NCI-H146 treated with DMSO at 0.1 percent for 48 hours (cell line): ENCODE data around the gene STK17B.

ENCODE experiments used
- DNase-seq: peaks from one replicate; lab custom pipeline; 2025; ENCODE audit not compliant: unreplicated experiment; lab: John Stamatoyannopoulos, UW

STK17B gene

DNA sequence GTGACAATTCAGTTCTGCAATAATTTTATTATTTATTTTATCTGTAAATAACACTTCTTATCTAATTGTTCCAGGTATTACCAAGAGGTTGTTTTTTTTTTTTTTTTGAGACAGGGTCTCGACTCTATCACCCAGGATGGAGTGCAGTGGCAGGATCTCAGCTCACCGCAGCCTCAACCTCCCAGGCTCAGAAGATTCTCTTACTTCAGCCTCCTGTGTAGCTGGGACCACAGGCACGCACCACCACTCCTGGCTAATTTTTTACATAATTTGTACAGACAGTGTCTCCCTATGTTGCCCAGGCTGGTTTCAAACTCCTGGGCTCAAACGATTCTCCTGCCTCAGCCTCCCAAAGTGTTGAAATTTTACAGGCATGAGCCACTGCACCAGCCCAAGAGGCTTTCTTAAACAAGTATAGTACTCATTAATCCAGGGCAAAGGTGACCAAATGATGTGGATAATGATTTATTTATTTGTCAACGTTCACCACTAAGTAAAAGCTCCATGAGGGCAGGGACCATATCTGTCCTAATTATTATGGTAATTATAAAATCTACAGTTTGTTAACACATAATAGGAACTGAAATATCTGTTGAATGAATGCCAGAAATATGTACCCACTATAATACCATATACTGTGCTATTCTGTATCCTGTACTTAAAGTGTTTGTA is 12.0 kb downstream of the STK17B start:
- DNase-seq = no peak

DNA sequence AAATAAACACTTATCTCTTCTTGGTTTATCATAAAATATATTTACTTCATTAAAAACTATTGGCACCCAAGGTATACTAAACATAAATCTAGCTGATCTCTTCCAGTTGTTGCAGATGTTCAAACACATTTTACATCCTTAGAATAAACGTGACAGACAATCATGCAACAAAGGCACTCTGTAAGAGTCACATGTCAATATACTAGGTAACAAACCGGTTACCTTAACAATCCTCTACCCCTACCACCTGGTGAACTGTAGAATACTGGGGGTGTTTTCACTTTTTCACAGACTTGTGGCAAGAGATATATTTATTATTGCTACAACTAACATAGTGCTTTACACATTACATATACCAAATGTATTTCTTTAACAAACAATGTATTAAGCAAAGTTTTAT is 15.8 kb downstream of the STK17B start:
- no peak for DNase-seq

DNA sequence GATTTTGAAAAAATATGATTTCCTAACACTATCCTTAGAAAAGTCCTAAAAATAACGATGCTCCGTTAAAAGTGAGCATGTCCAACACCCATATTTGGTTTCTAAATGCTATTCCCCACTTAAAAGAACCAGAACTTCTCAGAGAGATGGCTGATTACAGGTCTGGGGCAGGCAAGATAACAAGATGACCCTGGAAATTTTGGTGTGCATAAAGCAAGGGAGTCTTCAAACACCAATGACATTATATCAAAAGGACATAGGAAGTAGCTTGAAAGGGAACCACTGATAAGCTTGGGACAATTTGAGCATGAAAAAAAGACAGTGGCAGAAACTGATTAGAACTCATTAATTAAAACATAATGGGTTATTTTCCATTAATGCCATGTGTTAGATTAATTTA is 17.9 kb downstream of the STK17B start:
- DNase-seq = no peak

- no peak for DNase-seq
Measured at GRCh38 chr2:196149948-196150347, 21.4 kb downstream of the STK17B start.

GRCh38 chr2:196148736-196149135 is 22.6 kb downstream of the STK17B start:
- no peak for DNase-seq

DNA sequence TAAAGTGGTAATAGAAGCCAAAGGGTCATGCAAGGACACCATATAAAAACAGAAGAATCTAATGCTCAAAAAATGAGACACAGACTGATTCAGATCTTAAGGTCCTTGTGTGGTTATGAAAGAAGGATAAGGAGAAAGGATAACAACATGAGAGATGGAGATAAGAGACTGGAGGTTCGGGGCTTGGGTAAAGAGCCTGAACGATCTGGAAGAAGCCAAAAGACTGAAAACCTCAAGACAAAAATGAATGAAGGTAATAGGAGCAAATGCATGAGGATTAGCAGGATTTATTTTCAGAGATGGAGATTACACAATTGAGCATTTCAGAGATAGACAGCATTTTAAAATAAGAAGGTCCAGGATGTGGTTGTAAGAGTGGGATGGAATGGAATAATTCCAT is 26.1 kb downstream of the STK17B start:
- no peak for DNase-seq

DNA sequence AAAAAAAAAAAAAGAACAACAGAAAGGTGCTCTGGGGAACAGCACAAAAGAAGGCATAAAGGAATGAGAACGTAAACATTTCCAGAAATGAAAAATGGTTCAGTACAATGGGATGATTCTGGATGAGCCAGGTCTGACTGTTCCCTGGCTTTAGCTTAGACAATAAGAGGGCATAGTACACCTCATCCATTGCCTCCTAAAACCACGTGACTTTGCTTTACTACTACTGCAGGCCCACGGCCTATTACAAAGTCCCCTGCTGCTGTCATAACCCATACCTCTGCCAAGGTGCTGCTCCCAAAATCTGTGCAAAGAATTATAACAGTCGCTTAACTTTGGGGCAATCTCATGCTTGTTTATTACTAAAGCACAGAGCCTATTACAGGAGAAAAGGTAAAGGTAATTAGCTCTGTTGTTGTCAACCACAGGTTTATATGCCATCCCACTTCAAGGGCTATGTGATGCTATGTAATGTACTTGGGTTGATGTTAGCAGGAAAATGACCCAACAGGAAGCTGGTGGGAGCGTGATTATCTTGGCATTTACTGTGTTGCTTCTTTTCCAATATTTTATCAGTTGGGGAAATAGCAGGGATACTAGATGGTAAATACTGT is 26.8 kb downstream of the STK17B start:
- no peak for DNase-seq

GRCh38 chr2:196143730-196144131 is 27.6 kb downstream of the STK17B start:
- no peak for DNase-seq

DNA sequence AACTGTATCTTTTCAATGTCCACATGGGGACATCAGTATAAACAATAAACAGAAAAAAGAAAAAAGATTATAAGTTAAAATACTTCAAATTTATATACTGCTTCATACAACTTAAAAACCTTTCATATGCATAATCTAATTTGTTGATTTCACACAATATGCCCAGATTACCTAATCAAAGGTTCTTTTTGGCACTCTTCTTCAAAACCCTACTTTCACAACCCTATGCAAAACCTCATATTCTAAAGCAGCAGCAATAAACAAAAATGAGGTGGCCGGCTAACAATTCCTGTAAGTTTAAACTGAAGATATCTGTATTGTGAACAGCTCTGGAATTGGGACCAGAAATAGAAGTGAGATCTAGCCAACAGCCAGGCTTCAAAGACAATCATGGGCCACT is 28.6 kb downstream of the STK17B start:
- DNase-seq = no peak

DNA sequence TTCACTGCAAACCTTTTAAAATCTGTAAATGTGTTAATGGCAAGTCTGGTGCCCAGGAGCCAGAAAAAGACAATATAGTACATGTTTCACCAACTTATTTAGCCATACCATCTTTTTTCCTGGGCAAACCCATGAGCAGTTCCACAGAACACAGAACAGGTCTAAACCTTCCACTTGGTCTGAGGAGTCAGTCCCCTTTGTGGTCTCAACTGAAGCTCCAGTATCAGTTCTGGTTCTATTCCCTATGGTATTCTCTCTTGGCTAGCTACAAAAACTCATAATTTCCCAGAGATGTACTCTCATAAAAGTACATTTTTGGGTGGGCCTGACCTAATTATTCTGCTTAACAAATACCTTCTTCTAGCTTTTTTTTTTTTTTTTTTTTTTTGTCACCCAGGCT is 31.2 kb downstream of the STK17B start:
- DNase-seq = no peak

GRCh38 chr2:196137271-196137670 is 34.1 kb downstream of the STK17B start:
- no peak for DNase-seq

- no peak for DNase-seq
Measured at GRCh38 chr2:196136151-196136550, 35.2 kb downstream of the STK17B start.

DNA sequence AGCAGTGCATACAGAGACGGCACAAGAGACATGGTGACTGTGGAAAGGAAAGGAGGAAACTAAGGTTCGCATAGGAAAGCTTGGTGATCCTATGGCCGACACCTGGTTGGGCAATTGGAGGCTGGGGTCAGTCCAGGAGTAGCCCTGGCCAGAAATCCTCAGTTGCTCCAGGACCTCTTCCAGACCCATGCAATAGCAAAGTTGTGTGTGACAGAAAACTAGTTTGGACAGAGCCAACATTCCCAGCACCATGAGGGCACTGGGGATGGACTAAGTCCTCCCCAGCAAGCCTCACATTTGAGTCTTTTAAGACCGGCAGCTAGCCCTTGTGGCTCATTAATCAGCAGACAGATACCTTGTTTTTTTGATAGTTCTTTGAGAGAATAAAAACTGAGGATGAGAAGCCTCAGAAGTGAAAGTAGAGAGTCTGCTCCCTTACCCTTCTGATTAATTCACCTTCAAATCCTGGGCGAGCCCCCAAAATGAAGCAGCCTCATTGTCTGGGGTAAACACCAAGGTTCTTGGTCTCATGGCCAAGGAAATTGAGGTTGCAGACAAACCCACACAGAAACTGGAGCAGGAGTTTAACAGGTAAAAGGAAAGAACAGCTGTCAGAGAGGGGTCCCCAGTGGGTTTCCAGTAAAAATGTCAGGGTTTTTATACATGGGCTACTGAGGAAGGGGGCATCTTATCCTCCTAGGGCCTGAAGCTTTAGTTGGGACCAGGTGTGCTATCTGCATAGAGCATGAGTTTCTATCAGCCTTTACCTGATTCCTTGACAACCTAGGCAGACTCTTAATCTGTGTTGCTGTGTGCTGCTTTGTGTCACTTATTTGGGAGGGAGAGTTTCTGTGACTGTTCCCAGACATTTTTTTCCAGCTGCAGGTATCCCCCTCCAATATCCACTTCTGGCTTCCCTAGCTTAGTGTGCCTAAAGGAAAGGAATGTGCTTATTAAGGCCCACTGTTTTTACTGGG is 39.1 kb downstream of the STK17B start:
- no peak for DNase-seq

- DNase-seq = no peak
Measured at GRCh38 chr2:196131384-196131937, 39.9 kb downstream of the STK17B start.

DNA sequence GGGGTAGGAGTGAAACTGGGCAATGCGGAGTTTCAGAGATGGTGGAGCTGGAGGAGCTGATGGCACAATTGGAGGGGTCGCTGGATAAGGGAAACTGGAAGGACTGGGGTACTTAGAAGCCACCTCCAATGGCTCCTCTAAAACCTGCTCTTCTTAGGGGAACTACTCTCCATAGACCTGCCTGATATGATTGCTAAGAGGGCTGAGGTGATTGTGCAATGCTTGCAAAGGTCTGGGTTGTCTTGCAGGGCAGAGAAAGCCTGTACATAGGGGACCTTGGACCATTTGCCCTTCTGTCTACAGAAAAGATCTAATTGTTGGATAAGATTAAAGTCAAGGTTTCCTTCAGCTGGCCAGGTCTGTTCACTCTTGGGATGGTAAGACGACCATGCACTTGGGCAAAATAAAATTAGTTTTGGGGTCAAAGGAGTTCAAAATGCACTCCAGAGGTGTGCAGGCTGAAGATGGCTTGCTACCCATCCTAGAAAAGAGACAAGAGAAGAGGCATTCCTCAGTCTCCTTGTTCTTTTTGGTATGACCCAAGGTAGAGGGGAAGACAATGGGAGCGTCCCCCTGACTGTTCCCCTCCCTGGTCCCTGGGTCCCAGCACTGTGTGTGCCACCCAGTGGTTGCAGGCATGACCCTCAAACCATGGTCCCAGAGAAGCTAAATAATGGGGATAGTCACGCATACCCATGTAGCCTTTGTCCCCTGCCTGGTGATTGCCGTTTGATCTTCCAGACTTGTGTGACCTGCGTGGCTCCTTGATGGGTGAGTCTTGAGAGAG is 41.1 kb downstream of the STK17B start:
- DNase-seq = no peak

DNA sequence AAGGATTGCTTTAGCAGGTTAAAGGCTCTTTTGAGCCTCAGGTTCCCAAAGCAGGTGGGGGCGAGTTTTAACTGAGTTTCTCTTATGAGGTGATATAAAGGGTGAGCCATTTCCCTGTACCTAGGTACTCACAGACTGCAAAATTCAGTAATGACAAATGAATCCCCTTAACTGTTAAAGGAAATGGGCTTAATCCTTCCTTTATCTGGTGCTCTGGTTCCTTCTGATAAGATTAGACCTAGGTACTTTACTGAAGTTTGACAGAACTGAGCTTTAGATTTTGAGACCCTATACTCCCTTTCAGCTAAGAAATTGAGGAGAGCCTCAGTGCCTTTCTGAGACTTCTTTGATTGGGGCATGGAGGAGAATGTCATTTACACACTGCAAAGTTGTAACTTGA is 42.6 kb downstream of the STK17B start:
- DNase-seq = no peak

DNA sequence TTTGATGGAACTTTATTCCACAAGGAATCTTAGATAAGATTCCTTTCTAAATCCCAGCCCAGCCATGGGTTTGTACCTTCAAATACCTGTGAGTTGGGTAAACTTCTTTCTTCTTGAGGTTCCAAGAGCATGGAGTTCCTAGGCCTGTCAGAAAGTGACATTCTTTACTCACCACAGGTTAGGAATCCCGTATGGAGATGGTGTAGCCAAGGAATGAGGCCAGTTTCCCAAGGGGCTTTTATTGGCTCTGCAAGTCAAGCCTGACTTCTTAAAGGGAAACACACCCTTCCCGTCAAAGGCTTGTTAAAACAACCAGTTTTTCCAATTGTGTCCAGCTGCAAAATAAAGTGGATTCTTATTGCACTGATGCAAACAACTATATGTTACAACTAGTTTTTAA is 45.8 kb downstream of the STK17B start:
- no peak for DNase-seq

GRCh38 chr2:196123679-196124373 is 47.6 kb downstream of the STK17B start:
- DNase-seq = no peak

DNA sequence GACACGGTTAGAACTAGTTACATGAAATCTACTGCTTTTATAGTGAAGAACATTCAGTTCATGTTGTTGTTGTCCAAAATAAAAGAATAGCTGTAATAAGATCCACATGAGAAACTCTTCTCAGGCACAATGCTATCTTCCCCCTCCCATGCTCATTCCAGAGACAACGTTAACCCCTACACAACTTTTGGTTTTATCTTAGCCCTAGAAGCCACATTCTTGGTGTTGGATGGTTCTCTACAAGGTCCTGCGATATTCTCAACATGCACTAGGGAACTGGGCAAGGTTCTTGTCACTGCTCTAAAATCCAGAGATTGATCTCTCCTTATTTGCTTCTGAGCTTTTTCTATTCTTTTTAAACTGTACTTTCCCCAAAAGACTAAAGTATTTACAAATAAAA is 51.5 kb downstream of the STK17B start:
- DNase-seq = no peak

DNA sequence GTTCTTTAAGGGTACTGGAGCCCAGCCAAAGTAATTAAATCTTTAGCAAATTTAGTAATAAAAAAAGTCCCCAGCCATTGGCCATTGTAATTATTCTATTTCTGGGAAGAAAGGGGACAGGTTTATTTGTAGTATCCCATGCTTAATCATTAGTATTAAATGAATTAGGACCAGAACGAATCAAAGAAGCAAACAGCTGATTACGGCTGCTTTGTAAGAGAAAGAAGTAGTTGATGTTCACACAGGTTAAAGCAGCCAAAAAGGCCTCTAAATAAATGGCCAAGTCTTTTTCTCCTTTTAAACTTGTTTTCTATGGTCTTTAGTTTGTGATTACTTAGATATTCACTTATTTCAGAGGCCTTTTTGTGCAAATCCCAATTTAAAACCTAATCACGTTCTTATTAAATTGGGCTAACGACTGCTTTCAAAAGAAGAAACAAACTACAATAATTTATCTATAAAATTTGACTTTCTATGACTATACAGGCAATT is 54.1 kb downstream of the STK17B start:
- no peak for DNase-seq
